Stimulated activated CD4-positive, alpha-beta T cell treated with anti-CD3 and anti-CD28 coated beads, Interleukin-1b, Interleukin-23, amount 100 ng/mL, for 1 hour (primary cell): ENCODE measurements around the gene MGMT.

Source experiments
- DNase-seq, 2 donors: peaks; one replicate each; pipeline ENCODE4 v3.0.0-alpha.2; 2020; ENCODE audit warnings: low read depth in 2 of 2

Gene MGMT

GRCh38 chr10:129728246-129728820, 261.3 kb downstream of the MGMT start:
- DNase-seq, result no peak

- DNase-seq, result no peak
These were observed 262.1 kb downstream of the MGMT start for GRCh38 chr10:129728905-129729795.

GRCh38 chr10:129730272-129730992, 263.4 kb downstream of the MGMT start:
- no peak for DNase-seq

GRCh38 chr10:129730993-129731325, 263.9 kb downstream of the MGMT start:
- DNase-seq, result no peak

- no peak for DNase-seq
These were observed 273.7 kb downstream of the MGMT start for GRCh38 chr10:129740532-129741279.

GRCh38 chr10:129741280-129741977, 274.4 kb downstream of the MGMT start:
- no peak for DNase-seq

- no peak for DNase-seq
These were observed 275.1 kb downstream of the MGMT start for GRCh38 chr10:129741978-129742741.

GRCh38 chr10:129742742-129743550, 275.9 kb downstream of the MGMT start:
- DNase-seq, result no peak

GRCh38 chr10:129743738-129744133, 276.7 kb downstream of the MGMT start:
- no peak for DNase-seq

- DNase-seq, result no peak
These were observed 277.4 kb downstream of the MGMT start for GRCh38 chr10:129744134-129745111.

- DNase-seq, result no peak
These were observed 278.2 kb downstream of the MGMT start for GRCh38 chr10:129745186-129745750.

GRCh38 chr10:129754211-129755050, 287.4 kb downstream of the MGMT start:
- no peak for DNase-seq

- DNase-seq, result no peak
These were observed 288.1 kb downstream of the MGMT start for GRCh38 chr10:129755158-129755591.

- DNase-seq, result no peak
These were observed 288.6 kb downstream of the MGMT start for GRCh38 chr10:129755621-129756020.

GRCh38 chr10:129756912-129757901, 290.2 kb downstream of the MGMT start:
- DNase-seq, result no peak
